AG09319 (cell line): ENCODE results near the gene KIF4A.
"Not testable (repeated sequence)": the region's sequence is repeated elsewhere in the genome, so short reads cannot be mapped to it uniquely, and the experiment has no call there.

ENCODE experiments used
- DNase-seq: peaks from one replicate; pipeline ENCODE4 v3.0.0-alpha.2; 2010; ENCODE audit warnings: low read depth; ENCODE audit errors: extremely low read depth
- TF ChIP-seq, protein P1 (sequence below): IDR thresholded peaks from 2 replicates; pipeline ENCODE4 v1.5.1; 2011; ENCODE audit warnings: low read depth, mild to moderate bottlenecking, inconsistent platforms, low read length, moderate library complexity

The KIF4A gene

DNA sequence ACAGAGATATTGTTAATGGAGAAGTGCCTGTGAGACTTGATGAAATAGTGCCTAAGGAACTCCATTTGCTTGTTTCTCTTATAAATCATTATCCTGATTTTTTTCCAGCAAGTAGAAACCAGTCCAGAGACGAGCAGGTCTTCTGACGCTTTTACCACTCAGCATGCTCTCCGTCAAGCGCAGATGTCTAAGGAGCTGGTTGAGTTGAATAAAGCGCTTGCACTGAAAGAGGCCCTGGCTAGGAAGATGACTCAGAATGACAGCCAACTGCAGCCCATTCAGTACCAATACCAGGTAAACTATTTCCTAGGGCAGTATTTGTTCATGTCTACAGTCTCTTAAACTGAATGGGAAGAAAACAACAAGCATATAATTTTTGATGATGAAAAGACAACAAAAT lies 63.6 kb downstream of the KIF4A start:
- TF ChIP-seq, protein P1, sequence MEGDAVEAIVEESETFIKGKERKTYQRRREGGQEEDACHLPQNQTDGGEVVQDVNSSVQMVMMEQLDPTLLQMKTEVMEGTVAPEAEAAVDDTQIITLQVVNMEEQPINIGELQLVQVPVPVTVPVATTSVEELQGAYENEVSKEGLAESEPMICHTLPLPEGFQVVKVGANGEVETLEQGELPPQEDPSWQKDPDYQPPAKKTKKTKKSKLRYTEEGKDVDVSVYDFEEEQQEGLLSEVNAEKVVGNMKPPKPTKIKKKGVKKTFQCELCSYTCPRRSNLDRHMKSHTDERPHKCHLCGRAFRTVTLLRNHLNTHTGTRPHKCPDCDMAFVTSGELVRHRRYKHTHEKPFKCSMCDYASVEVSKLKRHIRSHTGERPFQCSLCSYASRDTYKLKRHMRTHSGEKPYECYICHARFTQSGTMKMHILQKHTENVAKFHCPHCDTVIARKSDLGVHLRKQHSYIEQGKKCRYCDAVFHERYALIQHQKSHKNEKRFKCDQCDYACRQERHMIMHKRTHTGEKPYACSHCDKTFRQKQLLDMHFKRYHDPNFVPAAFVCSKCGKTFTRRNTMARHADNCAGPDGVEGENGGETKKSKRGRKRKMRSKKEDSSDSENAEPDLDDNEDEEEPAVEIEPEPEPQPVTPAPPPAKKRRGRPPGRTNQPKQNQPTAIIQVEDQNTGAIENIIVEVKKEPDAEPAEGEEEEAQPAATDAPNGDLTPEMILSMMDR, result no peak
- DNase-seq, result no peak

GRCh38 chrX:70354716-70355115 lies 64.8 kb downstream of the KIF4A start:
- TF ChIP-seq, protein P1, result no peak

GRCh38 chrX:70359458-70359857 lies 69.6 kb downstream of the KIF4A start:
- no peak for DNase-seq
- TF ChIP-seq, protein P1, result no peak

More at GRCh38 chrX:70354716-70355115, 64.8 kb downstream of the KIF4A start:
- DNase-seq, result no peak

GRCh38 chrX:70360366-70360765 lies 70.5 kb downstream of the KIF4A start:
- no peak for DNase-seq
- TF ChIP-seq, protein P1, result no peak

- not testable (repeated sequence) for DNase-seq
Observed at GRCh38 chrX:70368731-70369130, 78.8 kb downstream of the KIF4A start.

DNA sequence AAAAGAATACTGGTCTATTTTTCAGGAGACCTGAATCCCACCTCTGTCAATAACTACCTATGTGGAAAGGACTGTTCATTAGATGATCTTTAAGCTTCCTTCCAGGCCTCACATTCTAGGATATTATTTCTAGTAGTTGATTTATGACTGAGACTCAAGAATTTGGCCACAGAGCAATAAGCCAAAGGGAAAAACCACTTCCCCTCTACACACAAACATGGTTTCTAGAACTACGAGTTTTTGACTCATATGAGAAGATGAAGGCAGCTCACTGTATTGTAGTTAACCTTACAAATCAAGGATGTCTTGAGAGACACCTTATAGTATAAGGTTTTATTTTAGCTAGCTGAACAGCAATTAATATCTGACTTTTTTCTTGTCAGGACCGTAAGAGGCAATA lies 96.3 kb downstream of the KIF4A start:
- TF ChIP-seq, protein P1, result no peak
- no peak for DNase-seq

- no peak for DNase-seq
- TF ChIP-seq, protein P1, result no peak
Observed at GRCh38 chrX:70398899-70399298, 109.0 kb downstream of the KIF4A start.

- not testable (repeated sequence) for DNase-seq
Observed at GRCh38 chrX:70400181-70400580, 110.3 kb downstream of the KIF4A start.

DNA sequence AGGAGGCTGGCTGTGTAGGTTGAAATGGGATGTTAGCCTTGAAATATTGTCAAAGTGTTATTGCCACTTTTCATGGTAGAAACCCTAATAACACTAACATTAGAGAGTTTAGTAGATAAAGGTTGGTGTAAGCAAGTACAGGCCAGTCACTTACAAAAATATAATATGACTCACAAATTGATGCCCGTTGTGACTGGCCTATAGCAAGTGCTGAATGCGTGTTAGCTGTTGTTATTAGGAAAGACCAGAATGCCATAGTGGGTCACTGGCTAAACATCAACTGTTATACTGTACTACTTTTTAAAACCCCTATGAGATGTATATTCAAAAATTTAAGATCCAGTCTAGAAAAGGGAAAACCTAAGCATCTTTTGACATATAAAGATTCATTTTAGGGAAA lies 112.8 kb downstream of the KIF4A start:
- DNase-seq, result no peak
- TF ChIP-seq, protein P1, result no peak
